ENCODE data around the gene TNIK.

The TNIK gene

DNA sequence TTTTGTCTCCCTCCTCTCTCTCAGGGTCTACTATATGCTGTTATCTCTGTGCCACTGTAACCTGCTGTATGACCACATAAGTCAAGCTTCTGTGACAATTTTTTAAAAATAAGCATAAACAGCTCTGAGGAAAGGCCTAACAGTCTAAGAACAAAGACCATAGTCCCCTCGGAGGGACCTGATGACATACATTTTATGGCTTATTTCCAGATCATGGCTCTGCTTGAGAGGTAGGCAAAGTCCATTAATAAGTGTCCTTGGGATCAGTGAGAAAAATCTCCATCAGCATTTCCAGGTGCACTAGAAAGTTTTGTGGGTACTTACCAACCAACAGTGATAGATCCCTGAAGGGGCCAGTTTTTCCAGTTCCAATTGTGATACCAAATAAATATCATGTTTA, 123.8 kb downstream of the TNIK start:
- no peak for DNase-seq (ENCODE audit: low spot score)

DNA sequence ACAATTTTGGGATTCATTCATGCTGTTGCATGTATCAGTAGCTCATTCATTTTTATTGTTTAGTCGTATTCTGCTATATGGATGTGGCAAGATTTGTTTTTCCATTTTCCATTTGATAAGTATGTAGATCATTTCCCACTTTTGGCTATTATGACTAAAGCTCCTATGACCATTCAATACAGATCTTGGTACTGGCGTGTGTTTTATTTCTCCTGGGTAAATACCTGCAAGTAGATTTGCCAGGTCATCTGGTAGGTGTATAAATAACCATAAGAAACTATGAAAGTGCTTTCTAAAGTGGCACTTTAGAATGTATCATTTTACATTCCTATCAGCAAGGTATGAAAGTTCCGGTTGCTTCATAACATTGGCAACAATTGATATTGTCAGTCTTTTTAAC, 124.6 kb downstream of the TNIK start:
- no peak for DNase-seq (ENCODE audit: low spot score)

DNA sequence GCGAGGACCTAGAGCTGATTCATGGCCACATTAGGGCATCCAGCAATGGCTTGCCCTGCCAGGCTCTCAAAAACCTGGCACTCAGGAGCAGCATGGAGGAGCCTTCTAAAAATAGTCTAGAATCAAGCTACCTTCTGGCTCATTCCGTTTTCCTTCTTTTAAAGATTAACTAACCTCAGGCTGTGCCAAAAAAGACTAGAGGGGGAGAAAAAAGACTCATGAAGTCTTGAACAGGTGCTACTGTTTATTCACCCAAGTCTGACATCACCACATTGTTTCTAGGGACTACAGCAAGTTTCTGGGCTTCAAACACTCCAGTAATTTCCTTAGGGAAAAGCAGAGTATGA, 125.8 kb downstream of the TNIK start:
- DNase-seq (ENCODE audit: low spot score): no peak

DNA sequence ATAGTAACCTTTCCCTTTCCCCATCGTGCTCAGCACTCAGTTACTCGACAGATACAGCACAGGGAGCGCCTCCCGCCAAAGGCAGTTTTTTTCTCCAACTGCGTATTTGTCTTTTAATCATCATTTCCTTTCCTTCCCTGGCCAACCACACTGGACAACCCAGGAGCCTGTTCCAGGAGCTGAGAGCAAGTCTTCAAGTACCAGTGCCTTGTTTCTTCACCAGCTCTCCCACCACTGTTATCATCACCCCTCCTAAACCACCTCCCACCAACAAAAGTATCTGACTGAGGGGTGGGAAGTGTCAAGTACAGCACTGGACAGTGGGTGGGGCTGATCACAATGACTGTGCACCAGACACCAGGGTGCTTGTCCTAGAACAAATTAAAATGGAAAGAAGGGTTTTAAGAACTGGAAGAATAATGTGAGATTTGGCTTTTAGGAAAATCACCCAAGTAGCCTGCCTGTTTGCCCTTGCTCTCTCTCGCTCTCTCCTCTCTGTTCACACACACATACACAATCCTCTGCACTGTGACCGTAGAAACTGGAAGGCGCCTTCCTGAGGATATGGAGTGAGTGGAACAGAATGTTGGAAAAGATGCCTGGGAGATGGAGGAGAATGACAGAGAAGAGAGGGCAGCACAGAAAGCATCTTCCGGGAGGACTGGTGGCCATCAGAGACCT, 126.3 kb downstream of the TNIK start:
- no peak for DNase-seq (ENCODE audit: low spot score)

DNA sequence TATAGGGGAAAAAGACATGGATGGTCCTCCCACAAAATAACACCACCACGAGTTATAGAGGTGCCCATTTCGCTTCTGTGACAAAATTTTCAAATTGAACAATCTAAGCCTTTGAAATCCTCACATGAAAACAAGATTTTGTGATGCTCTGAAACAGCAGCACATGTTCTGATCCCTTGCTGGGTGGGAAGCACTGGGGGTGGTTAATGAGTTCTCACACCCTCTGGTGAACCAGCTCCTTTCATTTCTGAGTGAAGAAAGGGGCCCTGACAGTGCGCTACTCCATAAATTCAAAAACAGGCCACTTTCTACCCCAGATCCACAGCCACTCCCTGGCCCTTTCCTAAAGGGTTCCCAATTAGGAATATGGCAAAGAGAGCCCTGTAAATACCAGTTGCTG, 129.3 kb downstream of the TNIK start:
- DNase-seq (ENCODE audit: low spot score): no peak

DNA sequence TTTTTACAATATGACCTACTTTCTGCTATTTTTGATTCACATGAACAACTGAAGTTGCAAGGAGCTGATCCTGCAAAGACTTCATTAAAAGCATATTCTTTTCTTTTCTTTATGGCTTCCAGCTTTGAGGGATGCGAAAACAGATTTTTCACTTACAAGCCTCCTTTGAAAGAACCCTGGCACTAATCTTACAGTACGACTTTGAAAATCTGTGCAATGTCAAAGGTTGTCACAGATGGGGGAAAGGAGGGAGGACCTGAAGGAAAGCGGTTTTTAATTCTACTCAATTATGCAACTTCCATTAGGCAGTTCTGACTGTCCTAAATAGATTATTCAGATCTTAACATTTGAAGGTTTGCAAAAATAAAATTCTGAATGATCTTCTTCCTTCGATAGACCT, 130.5 kb downstream of the TNIK start:
- no peak for DNase-seq (ENCODE audit: low spot score)

DNA sequence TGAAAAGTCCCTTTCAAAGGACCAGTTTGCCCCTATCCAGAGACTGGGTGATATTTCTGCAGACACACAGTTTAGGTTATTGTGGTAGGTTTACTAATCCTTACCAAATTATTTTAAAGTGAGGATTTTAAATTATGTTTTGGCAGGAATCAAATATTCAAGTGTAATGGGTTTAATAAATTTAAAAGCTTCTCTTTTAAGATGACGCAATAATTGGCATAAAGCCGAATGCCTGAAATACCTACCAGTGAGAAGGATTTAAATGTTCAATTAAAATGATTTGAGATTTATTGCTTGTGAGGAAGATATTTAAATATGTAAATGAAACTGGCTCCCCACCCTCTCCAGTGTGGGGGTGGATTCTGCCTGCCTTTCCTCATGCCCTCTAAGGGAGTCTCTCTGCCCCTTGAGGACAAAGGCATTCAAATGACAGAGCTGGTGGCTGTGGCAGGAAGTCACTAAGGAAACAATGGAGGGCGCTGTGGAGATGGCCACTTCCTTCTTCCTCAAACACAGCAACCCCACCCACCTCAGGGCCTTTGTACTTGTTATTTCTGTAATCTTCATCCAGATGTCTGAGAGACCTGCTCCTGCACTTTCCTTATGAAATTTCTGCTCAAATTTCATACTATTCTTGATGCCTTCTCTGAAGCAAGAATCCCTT, 131.7 kb downstream of the TNIK start:
- no peak for DNase-seq (ENCODE audit: low spot score)

DNA sequence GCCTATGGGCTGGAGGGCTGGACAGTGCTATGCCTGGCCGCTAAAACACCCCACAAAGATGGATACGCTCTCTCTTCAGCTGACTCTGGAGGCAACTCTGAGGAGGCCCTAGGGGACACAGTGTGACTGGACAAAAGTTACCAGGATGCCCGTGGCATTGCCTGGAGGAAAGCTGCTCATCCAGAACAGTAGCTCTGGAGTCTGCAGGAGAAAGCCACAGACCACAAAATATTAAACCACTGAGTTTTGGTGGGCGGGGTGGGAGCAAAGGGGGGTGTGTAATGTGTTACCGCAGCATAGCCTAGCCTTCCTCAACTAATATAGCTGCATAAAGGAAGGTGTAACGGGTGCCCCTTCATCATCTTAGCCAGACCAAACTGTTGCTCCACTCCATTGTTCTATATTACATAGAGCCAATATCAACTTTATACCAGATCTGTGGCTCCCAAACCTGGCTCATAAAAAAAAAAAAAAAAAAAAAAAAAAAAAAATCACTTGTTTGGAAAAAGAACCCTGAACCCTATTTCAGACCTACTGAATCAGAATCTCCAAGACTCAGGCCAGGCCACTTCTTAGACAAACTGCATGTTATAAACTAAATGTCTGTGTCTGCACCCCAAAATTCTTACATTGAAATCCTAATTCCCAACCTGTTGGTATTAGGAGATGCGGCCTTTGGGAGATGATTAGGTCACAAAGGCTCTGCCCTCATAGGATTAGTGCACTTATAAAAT, 132.6 kb downstream of the TNIK start:
- DNase-seq (ENCODE audit: low spot score): no peak

DNA sequence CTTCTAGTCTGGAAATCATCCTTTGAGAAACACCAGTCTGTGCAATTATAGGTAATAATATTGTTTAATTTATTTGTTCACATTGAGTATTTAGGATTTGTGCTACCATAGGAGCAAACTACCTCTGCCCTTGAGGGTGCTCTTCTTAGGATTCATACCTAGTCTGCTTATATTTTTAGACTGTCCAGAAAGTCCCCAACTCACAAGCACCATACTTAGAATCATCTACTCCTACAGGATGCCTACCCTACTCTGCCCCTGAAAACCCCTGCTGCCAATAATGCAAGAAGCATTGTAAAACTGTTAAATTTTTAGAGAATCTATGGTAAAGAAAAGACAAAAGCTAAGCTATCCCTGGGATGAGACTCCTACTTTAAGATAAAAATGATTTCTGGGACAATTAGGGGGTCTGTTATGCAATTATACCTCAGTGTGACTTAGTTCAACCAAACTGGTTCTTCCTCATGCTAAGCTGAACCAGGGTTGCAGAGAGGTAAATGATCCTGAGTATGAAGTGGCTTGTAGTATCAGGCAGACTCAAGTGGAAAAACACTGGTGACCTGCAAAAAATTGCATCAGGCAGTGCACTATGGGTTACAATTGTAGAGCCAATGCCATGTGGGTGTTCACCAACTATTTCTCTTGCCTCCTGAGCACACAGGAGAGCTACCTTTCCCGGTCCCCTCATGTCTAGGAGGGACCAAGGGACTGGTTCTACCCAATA, 133.3 kb downstream of the TNIK start:
- no peak for DNase-seq (ENCODE audit: low spot score)

DNA sequence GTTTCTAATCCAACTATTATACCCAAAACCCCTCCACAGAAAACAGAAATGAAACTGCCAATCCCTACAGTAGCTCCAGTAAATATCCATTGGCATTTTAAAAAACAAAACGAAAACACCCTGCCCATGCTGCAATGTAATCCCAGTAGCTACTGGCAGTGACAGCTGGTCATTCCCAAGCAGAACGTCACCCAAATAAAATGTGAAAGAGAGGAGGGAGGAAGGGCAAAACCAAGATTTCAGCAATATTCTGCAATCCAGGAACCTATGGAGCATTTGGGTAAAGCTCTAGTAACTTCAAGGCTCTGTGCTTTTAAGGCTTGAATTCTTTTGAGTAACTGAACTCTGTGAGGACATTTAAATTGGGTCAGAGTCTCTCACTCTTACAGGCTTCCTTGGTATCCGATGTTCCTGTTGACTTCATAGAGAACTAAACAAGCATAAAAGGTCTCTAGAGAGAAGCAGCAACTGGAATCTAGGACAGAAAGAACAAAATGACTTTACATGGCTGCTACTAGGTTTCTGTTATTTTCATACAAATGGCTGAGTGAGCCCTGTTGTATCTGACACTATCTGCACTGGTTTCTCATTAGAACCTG, 136.2 kb downstream of the TNIK start:
- peak; percentile 24 for DNase-seq (ENCODE audit: low spot score)

DNA sequence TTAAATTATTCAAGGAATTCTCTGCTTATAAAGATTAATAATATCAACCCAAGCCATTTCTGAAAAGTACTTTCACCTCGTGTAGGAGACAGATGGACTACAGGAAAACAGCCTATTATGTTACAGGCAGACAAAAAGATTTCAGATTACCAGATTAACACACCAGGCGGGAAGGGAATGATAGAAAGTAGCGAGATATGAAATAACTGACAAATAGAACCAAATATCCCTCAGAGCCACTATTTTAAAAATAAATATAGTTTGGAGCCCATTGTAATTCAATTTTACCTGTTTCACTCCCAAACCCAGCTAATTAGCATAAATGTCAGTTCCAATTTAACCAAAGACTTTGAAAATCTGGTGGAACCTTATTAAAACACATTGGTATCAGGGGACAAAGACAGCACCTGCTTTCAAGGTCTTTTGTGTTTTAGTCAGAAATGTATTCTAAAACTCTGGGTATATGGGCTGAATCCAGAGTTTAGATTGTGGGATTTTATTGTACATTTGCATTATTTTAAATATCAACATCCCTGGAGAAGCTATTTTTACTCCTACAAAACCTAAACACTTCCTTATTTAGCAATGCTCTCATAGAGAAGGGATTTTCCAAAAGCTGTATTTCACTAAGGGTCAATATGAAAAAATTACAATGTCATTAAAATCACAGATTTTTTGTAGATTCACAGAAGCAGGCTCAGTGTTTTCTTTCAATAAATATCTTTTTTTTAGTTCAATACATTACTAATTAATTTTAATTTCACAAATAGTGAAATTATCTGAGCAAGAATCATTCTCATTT, 138.4 kb downstream of the TNIK start:
- no peak for DNase-seq (ENCODE audit: low spot score)

DNA sequence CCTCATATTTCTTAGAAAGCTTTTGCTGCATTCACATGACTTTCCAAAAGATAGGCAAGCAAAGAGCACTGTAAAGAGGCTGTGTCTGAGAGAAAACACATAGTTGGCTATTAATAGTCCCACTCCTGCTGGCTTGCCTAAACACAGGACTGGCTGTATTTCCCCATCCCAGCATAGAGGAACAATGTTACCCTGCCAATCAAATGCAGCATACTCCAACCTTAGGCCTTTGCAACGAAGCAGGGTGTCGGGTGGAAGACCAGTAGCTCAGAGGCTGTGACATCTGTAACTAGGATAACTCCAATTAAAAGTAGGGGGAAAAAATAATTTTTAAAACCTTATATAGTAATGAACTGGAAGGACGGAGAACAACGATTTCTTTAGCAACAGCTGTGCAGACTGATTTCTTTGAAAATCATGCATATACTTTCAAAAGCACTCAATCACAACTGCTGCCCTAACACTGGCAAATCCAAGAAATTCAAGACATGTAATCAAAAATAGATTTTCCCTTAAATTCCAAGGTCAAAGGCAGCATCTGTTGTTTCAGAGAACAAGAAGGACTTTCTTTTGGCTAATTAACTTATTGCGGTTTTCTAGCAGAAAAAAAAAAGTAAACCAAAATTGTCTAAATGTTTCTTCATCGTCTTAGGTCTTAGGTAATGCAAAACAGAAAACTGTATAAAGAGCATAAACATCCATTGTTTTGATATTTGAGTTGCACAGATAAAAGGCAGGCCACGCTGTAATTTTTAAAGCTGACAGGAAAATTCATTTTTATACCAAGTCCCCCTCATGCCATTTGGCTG, 139.3 kb downstream of the TNIK start:
- peak; percentile 2 for DNase-seq (ENCODE audit: low spot score)

DNA sequence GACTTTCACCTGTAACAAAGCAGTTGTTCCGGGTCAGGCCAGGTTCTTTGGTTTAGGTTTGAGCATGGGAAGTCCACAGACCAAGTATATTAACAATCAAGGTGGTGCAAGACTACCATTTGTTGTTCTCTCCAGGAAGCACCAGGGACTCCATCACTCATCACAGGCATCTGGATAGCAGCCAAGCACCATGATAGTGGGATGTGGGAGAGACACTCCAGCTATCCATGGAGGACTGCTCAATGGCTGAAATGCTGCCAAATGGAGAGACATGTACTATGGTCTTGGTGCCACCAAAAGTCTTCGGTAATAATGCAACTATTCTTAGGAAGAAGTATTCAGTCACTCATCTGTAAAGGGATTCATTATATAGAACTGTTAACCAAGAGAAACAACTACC, 143.0 kb downstream of the TNIK start:
- DNase-seq (ENCODE audit: low spot score): no peak

DNA sequence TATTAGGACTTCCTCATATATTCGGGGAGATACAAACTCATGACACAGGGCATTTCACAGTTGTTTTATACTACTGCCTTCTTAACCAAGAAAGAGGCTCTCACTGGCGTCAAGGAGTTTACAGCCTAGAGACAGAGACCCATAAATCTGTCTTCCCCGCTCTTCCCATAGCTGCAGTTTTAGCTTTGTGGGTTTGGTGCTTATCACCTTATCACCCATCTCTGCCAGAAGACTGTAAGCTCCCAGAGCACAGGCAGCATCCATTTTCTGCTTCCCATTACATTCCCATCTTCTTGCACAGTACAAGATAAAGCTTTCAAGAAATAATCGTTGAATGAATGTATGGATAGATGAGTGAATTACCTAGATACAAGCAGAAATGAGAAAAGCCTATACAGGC, 144.3 kb downstream of the TNIK start:
- no peak for DNase-seq (ENCODE audit: low spot score)

DNA sequence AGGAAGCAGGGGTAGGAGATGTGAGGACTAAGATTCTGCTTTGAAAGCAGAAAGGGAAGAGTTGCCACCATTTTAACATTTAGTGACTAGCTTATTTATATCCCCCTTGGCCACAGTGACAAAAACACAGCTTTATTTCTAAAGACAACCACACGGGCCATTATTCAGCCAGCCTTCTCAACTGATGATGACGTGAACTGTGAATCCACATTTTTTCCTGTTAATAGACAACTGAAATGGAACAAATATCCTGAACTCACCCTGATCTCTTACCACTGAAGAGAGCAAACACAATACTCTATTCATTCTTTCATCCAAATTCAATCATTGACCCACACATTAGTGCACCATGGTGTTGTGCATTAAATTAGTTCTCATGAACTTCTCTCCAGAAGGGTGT, 145.1 kb downstream of the TNIK start:
- no peak for DNase-seq (ENCODE audit: low spot score)

DNA sequence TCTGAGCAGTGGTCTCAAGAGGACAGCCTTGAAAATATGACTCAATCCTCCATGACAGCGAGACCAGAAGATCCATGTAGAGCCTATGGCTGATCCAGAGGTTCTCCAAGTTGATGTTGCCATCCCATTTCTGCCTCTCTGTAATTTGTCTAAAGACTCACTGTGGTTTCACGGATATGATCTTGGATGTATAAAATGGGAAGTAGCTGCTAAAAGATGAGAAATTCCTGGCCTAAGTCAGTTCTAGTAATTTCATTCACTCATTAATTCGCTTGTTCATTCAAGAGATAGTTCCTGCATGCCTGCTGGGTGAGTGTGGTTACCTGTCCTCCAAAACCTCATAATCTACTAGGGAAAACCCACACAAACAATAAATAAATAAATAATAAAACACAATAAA, 145.9 kb downstream of the TNIK start:
- no peak for DNase-seq (ENCODE audit: low spot score)

DNA sequence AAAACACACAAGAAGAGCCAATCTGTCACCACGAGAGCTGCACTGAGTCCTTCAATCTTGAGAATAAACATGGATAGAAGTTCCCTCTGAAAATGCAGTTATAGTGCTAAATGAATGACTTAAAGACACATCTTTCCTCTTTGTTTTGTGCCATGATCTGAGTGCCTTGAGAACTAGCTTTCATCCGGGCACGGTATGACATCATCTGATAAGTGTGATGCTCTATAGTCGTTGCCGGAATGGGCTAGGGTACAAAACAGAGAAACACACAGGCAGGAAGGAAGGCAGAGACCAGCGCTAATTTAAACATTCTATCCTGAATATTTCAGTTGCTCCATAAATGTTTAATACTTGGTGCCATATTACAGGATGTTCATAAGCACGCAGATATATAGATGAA, 146.5 kb downstream of the TNIK start:
- DNase-seq (ENCODE audit: low spot score): no peak

DNA sequence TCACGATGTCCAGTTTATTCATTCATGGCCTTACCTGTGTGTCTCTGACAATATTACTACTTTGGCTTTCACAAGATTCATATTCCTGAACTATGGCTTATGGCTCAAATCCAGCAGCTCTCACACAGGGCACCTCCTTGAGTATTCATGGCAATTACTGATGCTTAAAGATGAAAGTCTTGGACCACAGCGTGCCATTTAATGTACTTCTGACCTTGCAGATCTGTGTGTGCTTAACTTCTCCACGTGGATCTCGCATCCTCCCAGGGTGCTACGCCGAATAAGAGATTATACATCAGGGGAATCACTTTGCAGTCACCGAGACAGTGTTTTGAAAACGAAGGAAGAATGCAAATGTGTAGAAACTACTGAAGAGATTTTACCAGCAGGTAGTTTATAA, 147.5 kb downstream of the TNIK start:
- DNase-seq (ENCODE audit: low spot score): no peak

DNA sequence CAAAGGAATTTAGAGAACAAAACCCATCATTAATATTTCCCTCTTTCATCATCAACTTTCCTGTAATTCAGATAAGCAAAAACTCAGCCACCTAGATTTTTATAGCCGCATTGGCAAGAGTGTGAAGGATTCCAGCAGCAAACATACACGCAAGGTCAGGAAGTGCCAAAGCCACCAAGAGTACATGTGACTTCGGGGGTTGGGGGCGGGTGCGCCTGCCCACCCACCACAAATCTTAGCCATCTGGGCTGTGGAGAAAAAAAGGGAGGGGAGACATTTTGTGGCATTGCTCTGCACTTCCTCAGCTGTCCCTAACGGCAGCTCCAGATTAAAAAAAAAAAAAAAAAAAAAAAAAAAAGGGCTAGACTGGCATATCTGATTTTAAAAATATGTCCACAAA, 148.4 kb downstream of the TNIK start:
- DNase-seq (ENCODE audit: low spot score): no peak

DNA sequence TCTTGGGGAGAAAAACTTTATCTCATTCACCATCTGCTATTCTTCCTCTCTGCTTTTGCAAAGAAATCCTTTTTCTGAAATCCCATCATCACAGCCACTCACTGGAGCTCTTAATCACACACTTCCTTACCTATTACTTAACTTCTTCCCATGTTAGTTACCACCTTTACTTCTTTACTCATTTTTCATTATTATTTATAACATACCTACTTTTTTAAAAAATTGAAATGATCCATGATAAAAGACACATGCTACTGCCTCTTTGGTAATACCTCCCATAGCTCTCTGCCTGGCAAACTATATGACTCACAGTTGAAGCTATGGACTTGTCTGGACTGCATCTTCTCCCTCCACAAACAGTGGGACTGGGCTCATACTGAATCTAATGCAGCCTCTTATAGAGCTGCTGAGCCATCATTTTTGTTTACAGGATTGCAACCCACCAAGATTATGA, 150.3 kb downstream of the TNIK start:
- peak; percentile 19 for DNase-seq (ENCODE audit: low spot score)

DNA sequence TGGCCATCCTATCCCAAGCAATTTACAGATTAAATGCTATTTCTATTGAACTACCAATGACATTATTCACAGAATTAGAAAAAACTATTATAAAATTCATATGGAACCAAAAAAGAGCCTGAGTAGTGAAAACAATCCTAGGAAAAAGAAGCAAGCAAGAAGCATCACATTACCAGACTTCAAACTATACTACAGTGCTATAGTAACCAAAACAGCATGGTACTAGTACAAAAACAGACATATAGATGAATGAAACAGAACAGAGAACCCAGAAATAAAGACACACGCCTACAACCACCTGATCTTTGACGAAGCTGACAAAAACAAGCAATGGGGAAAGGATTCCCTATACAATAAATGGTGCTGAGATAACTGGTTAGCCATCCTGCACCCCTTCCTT, 152.2 kb downstream of the TNIK start:
- DNase-seq (ENCODE audit: low spot score): no peak
